Common myeloid progenitor, CD34-positive (primary cell): ENCODE measurements around the gene ADCYAP1R1.

ENCODE experiments used
- CTCF ChIA-PET: fragments of 350-600 bp; sonication (Branson Sonifier 250); formaldehyde crosslinking; loops from one replicate; lab custom pipeline; 2021; ENCODE audit warnings: antibody characterized with exemption; lab: Charles Lee
- POLR2A ChIA-PET: fragments of 350-600 bp; sonication (Branson Sonifier 250); formaldehyde crosslinking; loops from one replicate; lab custom pipeline; 2021; ENCODE audit warnings: antibody characterized with exemption; lab: Charles Lee
- DNase-seq, 3 donors: peaks; one replicate each; pipeline versions ENCODE4 v3.0.0 to v3.0.0-alpha.2; 2013
- H3K27ac ChIP-seq, 2 experiments: 1 replicate in 1 of 2; 2 replicates in 1 of 2; pipeline ENCODE4 v1.7.0; 2013; ENCODE audit warnings: inconsistent platforms in 2 of 2, low read length in 2 of 2, mild to moderate bottlenecking in 2 of 2, low read depth in 1 of 2, moderate library complexity in 1 of 2; ENCODE audit not compliant: severe bottlenecking in 2 of 2, insufficient read depth in 1 of 2, poor library complexity in 1 of 2
- H3K27me3 ChIP-seq, 5 experiments: replicated peaks in 2 of 5; 1 replicate in 3 of 5; 2 replicates in 2 of 5; pipeline versions ENCODE4 v1.6.1 to v1.7.0; 2013; ENCODE audit warnings: low read length in 4 of 5, mild to moderate bottlenecking in 2 of 5, moderate library complexity in 2 of 5, inconsistent platforms in 1 of 5; ENCODE audit not compliant: insufficient read depth in 5 of 5, control insufficient read depth in 4 of 5
- H3K36me3 ChIP-seq, 4 experiments: 1 replicate in 2 of 4; 2 replicates in 2 of 4; pipeline versions ENCODE4 v1.6.1 to v1.7.0; 2013; ENCODE audit warnings: low read length in 3 of 4, control low read depth in 1 of 4, mild to moderate bottlenecking in 1 of 4; ENCODE audit not compliant: control insufficient read depth in 4 of 4, insufficient read depth in 4 of 4
- H3K4me1 ChIP-seq, 4 experiments: 1 replicate in 3 of 4; 2 replicates in 1 of 4; pipeline versions ENCODE4 v1.6.1 to v1.7.1; 2013; ENCODE audit warnings: low read length in 3 of 4, mild to moderate bottlenecking in 3 of 4, control low read depth in 1 of 4, inconsistent platforms in 1 of 4, moderate library complexity in 1 of 4; ENCODE audit not compliant: control insufficient read depth in 4 of 4, insufficient read depth in 4 of 4; ENCODE audit errors: control extremely low read depth in 1 of 4
- H3K4me3 ChIP-seq, 7 experiments: 1 replicate in 4 of 7; 2 replicates in 3 of 7; pipeline versions ENCODE4 v1.5.1 to v1.7.0; 2013; ENCODE audit warnings: mild to moderate bottlenecking in 7 of 7, low read length in 6 of 7, moderate library complexity in 6 of 7, inconsistent platforms in 2 of 7, low read depth in 2 of 7, control low read depth in 1 of 7; ENCODE audit not compliant: insufficient read depth in 4 of 7, control insufficient read depth in 1 of 7; ENCODE audit errors: extremely low read depth in 1 of 7
- H3K9me3 ChIP-seq, 5 experiments: 1 replicate in 4 of 5; 2 replicates in 1 of 5; pipeline versions ENCODE4 v1.6.1 to v1.7.1; 2013; ENCODE audit warnings: low read length in 4 of 5, mild to moderate bottlenecking in 2 of 5, inconsistent platforms in 1 of 5, low read depth in 1 of 5, moderate library complexity in 1 of 5; ENCODE audit not compliant: control insufficient read depth in 4 of 5, insufficient read depth in 2 of 5; ENCODE audit errors: control extremely low read depth in 1 of 5
- WGBS: methylation state at CpG from one replicate; pipeline ENCODE4 v1.1.5; 2013; ENCODE audit not compliant: insufficient coverage; 5-methylcytosine and 5-hydroxymethylcytosine counted together

Gene ADCYAP1R1

DNA sequence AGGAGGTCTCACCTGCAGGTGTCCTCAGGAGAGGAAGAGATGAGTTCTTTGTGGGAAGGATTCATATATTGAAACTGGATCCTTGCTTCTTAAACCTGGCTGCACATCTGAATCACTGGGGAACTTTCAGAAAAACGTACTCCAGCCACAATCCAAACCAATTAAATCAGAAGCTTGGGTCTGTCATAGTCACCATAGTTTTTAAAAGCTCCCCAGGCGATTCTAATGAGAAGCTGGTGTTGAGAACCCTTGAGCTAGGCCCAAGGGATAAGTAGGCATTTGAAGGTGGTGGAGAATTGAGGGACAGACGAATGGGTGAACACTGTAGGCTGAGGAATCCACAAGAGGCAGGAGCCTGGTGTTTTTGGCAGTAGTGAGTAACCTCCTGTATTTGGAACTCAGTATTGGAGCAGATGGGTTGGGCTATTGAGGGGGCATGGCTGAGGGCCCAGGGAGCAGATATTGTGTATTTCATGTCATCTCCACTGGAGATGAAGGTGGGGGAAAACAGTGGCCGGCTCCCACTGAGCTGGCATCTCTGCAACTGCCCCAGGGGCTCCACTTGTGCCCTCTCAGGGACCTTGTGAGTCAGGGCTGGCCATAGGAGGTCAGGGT, 14.5 kb downstream of the ADCYAP1R1 start:
- Histone ChIP-seq H3K4me1 (no peaks in the 10 kb centered on the region), H3K4me3 (no peak overlapping the region), H3K36me3 (no peaks in the 10 kb centered on the region), H3K9me3 (no peaks in the 10 kb centered on the region), H3K27ac (no peak overlapping the region), H3K27me3 (peaks cover 0 to 4% (median 0%) of the 10 kb centered on the region in 5 experiments)
- POLR2A ChIA-PET = no interaction called here
- CTCF ChIA-PET = interaction anchor here (0.6 kb wide), 1 partner anchor 249 kb away, joined by 4 read pairs; no protein-coding TSS in a partner anchor
- WGBS = 96% methylated on average over 3 of the region's 4 CpGs
- DNase-seq = no peak

DNA sequence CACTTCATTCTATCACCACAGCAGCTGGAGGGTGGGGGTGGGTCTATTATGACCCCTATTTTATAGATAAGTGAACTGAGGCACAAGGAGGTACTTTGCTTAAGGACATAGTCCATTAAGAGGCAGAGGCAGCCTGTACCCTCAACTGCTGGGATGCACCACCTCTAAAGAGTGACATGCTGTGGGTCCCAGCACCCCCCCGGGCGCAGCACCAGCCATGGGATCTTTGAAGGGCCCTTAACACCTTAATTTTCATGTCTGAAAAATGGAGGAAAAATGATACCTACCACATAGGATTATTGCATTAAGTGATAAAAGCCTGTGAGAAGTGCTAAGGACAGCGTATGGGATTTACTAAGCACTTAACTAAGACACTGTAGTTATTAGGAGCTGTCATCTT, 15.4 kb downstream of the ADCYAP1R1 start:
- ChIA-PET POLR2A (no interaction called here), CTCF (interaction anchor here (0.6 kb wide), 1 partner anchor 250 kb away, joined by 4 read pairs; no protein-coding TSS in a partner anchor)
- no peaks in the 10 kb centered on the region for H3K4me1 ChIP-seq
- no peak for DNase-seq
- H3K36me3 ChIP-seq = no peaks in the 10 kb centered on the region
- no peak overlapping the region for H3K4me3 ChIP-seq
- no CpG with 5 or more reads among the region's 3 CpGs for WGBS
- peaks cover 0 to 7% (median 0%) of the 10 kb centered on the region in 5 experiments for H3K27me3 ChIP-seq
- no peak overlapping the region for H3K27ac ChIP-seq
- H3K9me3 ChIP-seq = no peaks in the 10 kb centered on the region

GRCh38 chr7:31068006-31068675, 16.0 kb downstream of the ADCYAP1R1 start:
- WGBS = 91% methylated on average over 12 of the region's 16 CpGs
- Histone ChIP-seq H3K9me3 (no peaks in the 10 kb centered on the region), H3K27ac (no peak overlapping the region), H3K27me3 (peaks cover 0 to 7% (median 0%) of the 10 kb centered on the region in 5 experiments), H3K4me3 (no peak overlapping the region), H3K4me1 (no peaks in the 10 kb centered on the region), H3K36me3 (no peaks in the 10 kb centered on the region)
- DNase-seq = no peak
- ChIA-PET CTCF (no interaction called here), POLR2A (no interaction called here)

GRCh38 chr7:31069860-31070555, 17.9 kb downstream of the ADCYAP1R1 start:
- 55% methylated on average over 3 of the region's 4 CpGs for WGBS
- CTCF ChIA-PET = interaction anchor here (0.8 to 0.9 kb wide), 2 partner anchors 84 to 89 kb away, joined by 3 to 4 read pairs; no protein-coding TSS in a partner anchor
- H3K27ac ChIP-seq = no peak overlapping the region
- H3K36me3 ChIP-seq = no peaks in the 10 kb centered on the region
- no peaks in the 10 kb centered on the region for H3K4me1 ChIP-seq
- H3K4me3 ChIP-seq = no peak overlapping the region
- no peaks in the 10 kb centered on the region for H3K9me3 ChIP-seq
- H3K27me3 ChIP-seq = peaks cover 0 to 7% (median 0%) of the 10 kb centered on the region in 5 experiments
- POLR2A ChIA-PET = no interaction called here
- no peak for DNase-seq

GRCh38 chr7:31070991-31071644, 19.0 kb downstream of the ADCYAP1R1 start:
- H3K9me3 ChIP-seq = no peaks in the 10 kb centered on the region
- WGBS = 97% methylated on average over 7 of the region's 8 CpGs
- CTCF ChIA-PET = interaction anchor here (0.6 to 1.4 kb wide), 2 partner anchors 9 to 418 kb away, joined by 3 read pairs; no protein-coding TSS in a partner anchor
- POLR2A ChIA-PET = no interaction called here
- no peaks in the 10 kb centered on the region for H3K4me1 ChIP-seq
- no peak overlapping the region for H3K27ac ChIP-seq
- H3K4me3 ChIP-seq = no peak overlapping the region
- DNase-seq = no peak
- no peaks in the 10 kb centered on the region for H3K36me3 ChIP-seq
- peaks cover 0 to 7% (median 0%) of the 10 kb centered on the region in 5 experiments for H3K27me3 ChIP-seq

GRCh38 chr7:31071645-31072029, 19.5 kb downstream of the ADCYAP1R1 start:
- DNase-seq = no peak
- H3K36me3 ChIP-seq = no peaks in the 10 kb centered on the region

More at GRCh38 chr7:31071645-31072029, 19.5 kb downstream of the ADCYAP1R1 start:
- ChIA-PET POLR2A (no interaction called here), CTCF (interaction anchor here (0.6 to 1.4 kb wide), 2 partner anchors 10 to 417 kb away, joined by 3 read pairs; no protein-coding TSS in a partner anchor)
- Histone ChIP-seq H3K9me3 (no peaks in the 10 kb centered on the region), H3K4me3 (no peak overlapping the region), H3K27ac (no peak overlapping the region), H3K4me1 (no peaks in the 10 kb centered on the region), H3K27me3 (peaks cover 0 to 7% (median 0%) of the 10 kb centered on the region in 5 experiments)
- 42% methylated on average over 2 of the region's 3 CpGs for WGBS
